Measurements from ENCODE around the gene PPP1R11.
"Not testable (repeated sequence)": the region's sequence is repeated elsewhere in the genome, so short reads cannot be mapped to it uniquely, and the experiment has no call there.

Gene PPP1R11

GRCh38 chr6:30066577-30067459 is at the start of gene PPP1R11:
Gene PPP1R11, plus strand, starts transcription at chr6:30067198. Its CDS starts 213 bp downstream, at chr6:30067411.
- H3K4me3 ChIP-seq (ENCODE audit: low read depth, low read length): peak within 1 kb of the TSS; percentile 95
- H3K36me3 ChIP-seq (ENCODE audit: control insufficient read depth, insufficient read depth, low read length): 0 out of 2 replicates have a peak, but pooled peaks cover 5% of the 10 kb centered on the region
- H3K9ac ChIP-seq (ENCODE audit: low read length): peak within 1 kb of the TSS; percentile 73
- no peaks in the 10 kb centered on the region for H3K9me3 ChIP-seq (ENCODE audit: control insufficient read depth, insufficient read depth, low read depth, low read length)
- H3K4me1 ChIP-seq (ENCODE audit: control insufficient read depth, insufficient read depth, low read length): peaks cover 20% of the 10 kb centered on the region
- H3K27ac ChIP-seq (ENCODE audit: low read depth, low read length): 0 out of 2 replicates have a peak within 1 kb of the TSS, but pooled peaks have one; percentile 42
- peaks cover 20% of the 10 kb centered on the region for H3K27me3 ChIP-seq (ENCODE audit: control insufficient read depth, insufficient read depth, low read length)

DNA sequence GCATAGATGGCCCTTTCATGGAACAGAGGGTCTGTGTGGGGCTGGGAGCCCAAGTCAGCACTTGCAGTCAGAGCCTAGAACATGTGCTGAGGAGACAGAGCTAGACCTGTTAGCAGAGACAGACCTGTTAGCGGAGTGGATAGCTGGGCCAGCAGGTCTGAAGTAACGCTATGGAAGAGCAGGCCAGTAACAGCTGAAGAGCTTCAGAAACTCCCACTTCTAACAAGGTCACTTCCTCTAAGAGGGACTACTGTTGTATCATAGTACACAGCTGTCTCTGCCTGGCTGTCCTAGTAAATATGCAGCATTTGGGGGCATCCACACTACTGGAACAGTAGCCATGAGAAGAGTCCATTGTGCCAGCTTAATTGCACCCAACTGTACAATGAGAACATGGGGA is 47.2 kb upstream of the PPP1R11 start:
- no peak overlapping the region for H3K9ac ChIP-seq (ENCODE audit: low read length)
- no peaks in the 10 kb centered on the region for H3K4me1 ChIP-seq (ENCODE audit: control insufficient read depth, insufficient read depth, low read length)
- H3K27me3 ChIP-seq (ENCODE audit: control insufficient read depth, insufficient read depth, low read length): no peaks in the 10 kb centered on the region
- H3K4me3 ChIP-seq (ENCODE audit: low read depth, low read length): no peak overlapping the region
- no peak overlapping the region for H3K27ac ChIP-seq (ENCODE audit: low read depth, low read length)
- H3K9me3 ChIP-seq (ENCODE audit: control insufficient read depth, insufficient read depth, low read depth, low read length): no peaks in the 10 kb centered on the region
- 0 out of 2 replicates have a peak, but pooled peaks cover 4% of the 10 kb centered on the region for H3K36me3 ChIP-seq (ENCODE audit: control insufficient read depth, insufficient read depth, low read length)

GRCh38 chr6:30020626-30021025 is 46.4 kb upstream of the PPP1R11 start:
- Histone ChIP-seq H3K4me1 (ENCODE audit: control insufficient read depth, insufficient read depth, low read length) (no peaks in the 10 kb centered on the region), H3K9ac (ENCODE audit: low read length) (no peak overlapping the region)

DNA sequence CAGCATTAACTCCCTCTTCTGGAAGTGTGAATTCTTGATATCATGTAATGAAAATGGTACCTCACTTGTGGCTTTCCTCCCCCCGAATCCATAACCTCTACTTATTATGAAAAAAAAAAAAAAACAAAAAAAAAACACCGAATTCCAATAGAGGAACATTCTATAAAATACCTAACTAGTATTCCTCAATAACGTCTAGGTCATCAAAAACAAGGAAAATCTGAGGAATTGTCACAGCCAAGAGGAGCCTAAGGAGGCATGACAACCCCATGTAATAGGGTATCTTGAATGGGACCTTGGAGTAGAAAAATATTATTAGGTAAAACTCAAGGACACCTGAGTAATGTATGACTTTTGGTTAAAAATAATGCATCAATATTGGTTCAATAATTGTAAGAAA is 44.8 kb upstream of the PPP1R11 start:
- no peak overlapping the region for H3K9ac ChIP-seq (ENCODE audit: low read length)
- H3K4me3 ChIP-seq (ENCODE audit: low read depth, low read length): no peak overlapping the region
- H3K36me3 ChIP-seq (ENCODE audit: control insufficient read depth, insufficient read depth, low read length): 0 out of 2 replicates have a peak, but pooled peaks cover 4% of the 10 kb centered on the region
- no peaks in the 10 kb centered on the region for H3K9me3 ChIP-seq (ENCODE audit: control insufficient read depth, insufficient read depth, low read depth, low read length)
- no peaks in the 10 kb centered on the region for H3K27me3 ChIP-seq (ENCODE audit: control insufficient read depth, insufficient read depth, low read length)
- no peak overlapping the region for H3K27ac ChIP-seq (ENCODE audit: low read depth, low read length)
- H3K4me1 ChIP-seq (ENCODE audit: control insufficient read depth, insufficient read depth, low read length): no peaks in the 10 kb centered on the region

More at GRCh38 chr6:30020626-30021025, 46.4 kb upstream of the PPP1R11 start:
- H3K27ac ChIP-seq (ENCODE audit: low read depth, low read length): no peak overlapping the region
- 0 out of 2 replicates have a peak, but pooled peaks cover 4% of the 10 kb centered on the region for H3K36me3 ChIP-seq (ENCODE audit: control insufficient read depth, insufficient read depth, low read length)
- H3K9me3 ChIP-seq (ENCODE audit: control insufficient read depth, insufficient read depth, low read depth, low read length): no peaks in the 10 kb centered on the region
- no peak overlapping the region for H3K4me3 ChIP-seq (ENCODE audit: low read depth, low read length)
- no peaks in the 10 kb centered on the region for H3K27me3 ChIP-seq (ENCODE audit: control insufficient read depth, insufficient read depth, low read length)

GRCh38 chr6:30022712-30023111 is 44.3 kb upstream of the PPP1R11 start:
- H3K36me3 ChIP-seq (ENCODE audit: control insufficient read depth, insufficient read depth, low read length); H3K9ac ChIP-seq (ENCODE audit: low read length); H3K4me3 ChIP-seq (ENCODE audit: low read depth, low read length); H3K27ac ChIP-seq (ENCODE audit: low read depth, low read length); H3K27me3 ChIP-seq (ENCODE audit: control insufficient read depth, insufficient read depth, low read length); H3K9me3 ChIP-seq (ENCODE audit: control insufficient read depth, insufficient read depth, low read depth, low read length); H3K4me1 ChIP-seq (ENCODE audit: control insufficient read depth, insufficient read depth, low read length): not testable (repeated sequence)

GRCh38 chr6:30025186-30025585 is 41.8 kb upstream of the PPP1R11 start:
- Histone ChIP-seq H3K9me3 (ENCODE audit: control insufficient read depth, insufficient read depth, low read depth, low read length) (no peaks in the 10 kb centered on the region), H3K9ac (ENCODE audit: low read length) (no peak overlapping the region), H3K4me3 (ENCODE audit: low read depth, low read length) (no peak overlapping the region), H3K36me3 (ENCODE audit: control insufficient read depth, insufficient read depth, low read length) (no peaks in the 10 kb centered on the region), H3K27me3 (ENCODE audit: control insufficient read depth, insufficient read depth, low read length) (no peaks in the 10 kb centered on the region), H3K27ac (ENCODE audit: low read depth, low read length) (no peak overlapping the region), H3K4me1 (ENCODE audit: control insufficient read depth, insufficient read depth, low read length) (no peaks in the 10 kb centered on the region)

DNA sequence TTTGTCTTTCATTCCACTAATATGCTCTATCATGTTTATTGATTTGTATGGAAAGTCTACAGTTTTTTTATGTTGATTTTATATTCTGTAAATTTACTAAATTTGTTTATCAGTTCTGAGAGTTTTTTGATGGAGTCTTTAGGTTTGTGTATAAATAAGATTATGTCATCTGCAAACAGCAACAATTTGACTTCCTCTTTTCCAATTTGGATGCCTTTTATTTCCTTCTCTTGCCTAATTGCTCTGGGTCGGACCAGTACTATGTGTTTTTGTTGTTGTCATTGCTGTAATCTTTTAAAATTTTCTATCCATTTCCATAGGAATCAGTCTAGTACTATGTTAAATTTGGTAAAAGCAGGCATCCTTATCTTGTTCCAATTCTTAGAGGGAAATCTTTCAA is 37.4 kb upstream of the PPP1R11 start:
- H3K27ac ChIP-seq (ENCODE audit: low read depth, low read length): no peak overlapping the region
- H3K9ac ChIP-seq (ENCODE audit: low read length): no peak overlapping the region
- H3K9me3 ChIP-seq (ENCODE audit: control insufficient read depth, insufficient read depth, low read depth, low read length): no peaks in the 10 kb centered on the region
- no peak overlapping the region for H3K4me3 ChIP-seq (ENCODE audit: low read depth, low read length)
- H3K36me3 ChIP-seq (ENCODE audit: control insufficient read depth, insufficient read depth, low read length): no peaks in the 10 kb centered on the region; the same call in 1 of the 2 replicates
- no peaks in the 10 kb centered on the region for H3K27me3 ChIP-seq (ENCODE audit: control insufficient read depth, insufficient read depth, low read length)
- no peaks in the 10 kb centered on the region for H3K4me1 ChIP-seq (ENCODE audit: control insufficient read depth, insufficient read depth, low read length)

DNA sequence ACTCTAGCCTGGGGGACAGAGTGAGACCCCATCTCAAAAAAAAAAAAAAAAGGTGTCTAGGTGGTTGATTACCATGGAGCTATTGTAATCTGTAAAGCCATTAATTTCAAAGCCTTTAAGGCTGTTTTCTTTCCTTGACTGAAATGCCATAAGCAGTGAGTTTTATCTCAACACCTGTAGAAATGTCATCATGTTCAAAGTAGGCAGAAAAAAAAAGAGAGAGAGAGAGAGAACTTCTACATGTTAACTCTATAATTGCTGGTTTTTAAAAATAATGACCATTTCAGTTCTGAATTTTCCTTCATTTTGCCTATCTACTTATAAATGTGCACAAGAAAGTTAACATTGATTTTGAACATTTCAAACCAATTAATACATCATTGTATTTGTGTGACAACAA is 35.6 kb upstream of the PPP1R11 start:
- Histone ChIP-seq H3K4me1 (ENCODE audit: control insufficient read depth, insufficient read depth, low read length) (no peaks in the 10 kb centered on the region), H3K27ac (ENCODE audit: low read depth, low read length) (no peak overlapping the region), H3K9ac (ENCODE audit: low read length) (no peak overlapping the region), H3K27me3 (ENCODE audit: control insufficient read depth, insufficient read depth, low read length) (no peaks in the 10 kb centered on the region), H3K4me3 (ENCODE audit: low read depth, low read length) (no peak overlapping the region), H3K9me3 (ENCODE audit: control insufficient read depth, insufficient read depth, low read depth, low read length) (no peaks in the 10 kb centered on the region), H3K36me3 (ENCODE audit: control insufficient read depth, insufficient read depth, low read length) (no peaks in the 10 kb centered on the region; the same call in 1 of the 2 replicates)

GRCh38 chr6:30033440-30033839 is 33.6 kb upstream of the PPP1R11 start:
- not testable (repeated sequence) for H3K4me3 ChIP-seq (ENCODE audit: low read depth, low read length); H3K27ac ChIP-seq (ENCODE audit: low read depth, low read length); H3K9ac ChIP-seq (ENCODE audit: low read length)

GRCh38 chr6:30035784-30036183 is 31.2 kb upstream of the PPP1R11 start:
- Histone ChIP-seq H3K4me1 (ENCODE audit: control insufficient read depth, insufficient read depth, low read length) (no peaks in the 10 kb centered on the region), H3K27ac (ENCODE audit: low read depth, low read length) (no peak overlapping the region), H3K9ac (ENCODE audit: low read length) (no peak overlapping the region), H3K36me3 (ENCODE audit: control insufficient read depth, insufficient read depth, low read length) (no peaks in the 10 kb centered on the region; the same call in 1 of the 2 replicates), H3K9me3 (ENCODE audit: control insufficient read depth, insufficient read depth, low read depth, low read length) (no peaks in the 10 kb centered on the region), H3K4me3 (ENCODE audit: low read depth, low read length) (no peak overlapping the region), H3K27me3 (ENCODE audit: control insufficient read depth, insufficient read depth, low read length) (no peaks in the 10 kb centered on the region)

More at GRCh38 chr6:30033440-30033839, 33.6 kb upstream of the PPP1R11 start:
- not testable (repeated sequence) for H3K36me3 ChIP-seq (ENCODE audit: control insufficient read depth, insufficient read depth, low read length); H3K9me3 ChIP-seq (ENCODE audit: control insufficient read depth, insufficient read depth, low read depth, low read length); H3K27me3 ChIP-seq (ENCODE audit: control insufficient read depth, insufficient read depth, low read length); H3K4me1 ChIP-seq (ENCODE audit: control insufficient read depth, insufficient read depth, low read length)

DNA sequence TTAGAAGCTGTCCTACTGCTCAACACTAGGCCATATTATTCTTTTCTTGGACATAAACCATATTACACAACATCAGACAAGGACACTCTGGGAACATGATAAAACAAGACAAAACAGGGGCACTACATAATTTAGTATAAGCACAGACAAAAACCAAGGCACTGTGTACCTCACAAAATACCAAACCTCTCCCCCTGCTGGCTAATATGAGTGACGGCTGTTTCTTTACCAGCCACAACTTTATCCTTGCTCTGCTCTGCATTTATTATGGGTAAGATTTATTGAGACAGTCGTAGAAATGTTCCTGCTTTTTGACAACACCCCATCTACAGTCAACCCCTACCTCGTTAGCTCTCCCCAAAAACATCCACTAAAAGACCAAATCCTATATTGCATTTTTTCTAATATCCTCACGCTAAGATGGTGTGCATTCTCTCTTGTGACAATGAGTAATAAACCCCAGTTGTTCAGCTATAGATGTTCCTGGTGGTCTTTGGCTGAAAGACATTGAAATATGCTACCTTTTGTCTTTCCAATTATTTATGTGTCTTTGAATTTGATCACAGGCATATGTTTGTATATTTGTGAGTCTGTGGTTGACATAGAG is 29.7 kb upstream of the PPP1R11 start:
- H3K9me3 ChIP-seq (ENCODE audit: control insufficient read depth, insufficient read depth, low read depth, low read length): no peaks in the 10 kb centered on the region

More for the DNA sequence above, 29.7 kb upstream of the PPP1R11 start:
- Histone ChIP-seq H3K27ac (ENCODE audit: low read depth, low read length) (no peak overlapping the region), H3K9ac (ENCODE audit: low read length) (no peak overlapping the region), H3K36me3 (ENCODE audit: control insufficient read depth, insufficient read depth, low read length) (no peaks in the 10 kb centered on the region), H3K27me3 (ENCODE audit: control insufficient read depth, insufficient read depth, low read length) (no peaks in the 10 kb centered on the region), H3K4me3 (ENCODE audit: low read depth, low read length) (no peak overlapping the region), H3K4me1 (ENCODE audit: control insufficient read depth, insufficient read depth, low read length) (no peaks in the 10 kb centered on the region)
